Lung (tissue), 12 donors: ENCODE measurements around the gene BMPER. TPM values are rescaled to one million over a fixed set of nuclear protein-coding genes. Genes with fewer than 3 reads are reported as not detected.

Experiments used
- ATAC-seq: fragments of 200-7000 bp; cut with Tn5 transposase; one replicate; pipeline ENCODE4 v1.9.1; 2020; ENCODE audit warnings: moderate number of reproducible peaks; ENCODE audit not compliant: insufficient read depth, low FRiP score
- DNase-seq, 3 donors: peaks; one replicate each; pipeline ENCODE4 v3.0.0-alpha.2; 2013 to 2017
- H3K27ac ChIP-seq, 2 donors: one replicate each; pipeline ENCODE4 v1.5.1; 2013; ENCODE audit warnings: mild to moderate bottlenecking in 2 of 2, moderate library complexity in 2 of 2, control low read depth in 1 of 2, inconsistent platforms in 1 of 2, low read depth in 1 of 2, low read length in 1 of 2
- H3K27me3 ChIP-seq, 3 donors: one replicate each; pipeline ENCODE4 v1.5.1; 2013; ENCODE audit warnings: low read length in 2 of 3; ENCODE audit not compliant: control insufficient read depth in 3 of 3, insufficient read depth in 3 of 3
- H3K36me3 ChIP-seq, 4 donors: one replicate each; pipeline ENCODE4 v1.5.1; 2013; ENCODE audit warnings: low read length in 4 of 4, mild to moderate bottlenecking in 1 of 4, moderate library complexity in 1 of 4; ENCODE audit not compliant: control insufficient read depth in 4 of 4, insufficient read depth in 4 of 4
- H3K4me1 ChIP-seq, 5 donors: one replicate each; pipeline ENCODE4 v1.5.1; 2013; ENCODE audit warnings: low read length in 5 of 5, mild to moderate bottlenecking in 2 of 5, moderate library complexity in 1 of 5; ENCODE audit not compliant: control insufficient read depth in 5 of 5, insufficient read depth in 5 of 5
- H3K4me3 ChIP-seq: one replicate; pipeline ENCODE4 v1.5.1; 2013; ENCODE audit warnings: mild to moderate bottlenecking, control low read depth, moderate library complexity
- H3K9ac ChIP-seq, 2 donors: one replicate each; pipeline ENCODE4 v1.5.1; 2013; ENCODE audit warnings: low read length in 2 of 2, control low read depth in 1 of 2; ENCODE audit not compliant: insufficient read depth in 1 of 2
- H3K9me3 ChIP-seq, 4 donors: one replicate each; pipeline ENCODE4 v1.5.1; 2013; ENCODE audit warnings: low read length in 3 of 4, mild to moderate bottlenecking in 1 of 4, moderate library complexity in 1 of 4; ENCODE audit not compliant: control insufficient read depth in 4 of 4, insufficient read depth in 3 of 4
- WGBS, 2 donors: extraction: QIAGEN DNeasy Blood & Tissue Kit; methylation state at CpG; one replicate each; pipeline ENCODE4 v1.1.7; 2013; 5-methylcytosine and 5-hydroxymethylcytosine counted together
- polyA plus RNA-seq, 2 donors: library from polyadenylated mRNA; stranded (reverse); fragments of 200-250 nt; gene quantifications; one replicate each; pipeline ENCODE4 v1.2.1, GENCODE V29; 2013
- total RNA-seq, 2 donors: library from RNA; depleted of rRNA in 1 of 2; stranded (reverse); fragments of >200 nt in 1 of 2; gene quantifications; one replicate each; pipeline ENCODE4 v1.2.1, GENCODE V29; 2014 to 2021
- TF ChIP-seq, protein P1 (sequence below): IDR thresholded peaks from 2 replicates; pipeline ENCODE4 v1.5.1; 2012; ENCODE audit warnings: mild to moderate bottlenecking; ENCODE audit errors: control extremely low read depth, extremely low read depth
- donor health status: control.
- donor health status: control.
- donor health status: Bipolar disorder and iron deficiency.
- donor health status: healthy.
- donor health status: DM: yes; HTN: yes; CAD: no.

BMPER gene
- total and polyA plus RNA-seq, 4 donors: 3.7 to 51.0 (median 9.0) TPM

DNA sequence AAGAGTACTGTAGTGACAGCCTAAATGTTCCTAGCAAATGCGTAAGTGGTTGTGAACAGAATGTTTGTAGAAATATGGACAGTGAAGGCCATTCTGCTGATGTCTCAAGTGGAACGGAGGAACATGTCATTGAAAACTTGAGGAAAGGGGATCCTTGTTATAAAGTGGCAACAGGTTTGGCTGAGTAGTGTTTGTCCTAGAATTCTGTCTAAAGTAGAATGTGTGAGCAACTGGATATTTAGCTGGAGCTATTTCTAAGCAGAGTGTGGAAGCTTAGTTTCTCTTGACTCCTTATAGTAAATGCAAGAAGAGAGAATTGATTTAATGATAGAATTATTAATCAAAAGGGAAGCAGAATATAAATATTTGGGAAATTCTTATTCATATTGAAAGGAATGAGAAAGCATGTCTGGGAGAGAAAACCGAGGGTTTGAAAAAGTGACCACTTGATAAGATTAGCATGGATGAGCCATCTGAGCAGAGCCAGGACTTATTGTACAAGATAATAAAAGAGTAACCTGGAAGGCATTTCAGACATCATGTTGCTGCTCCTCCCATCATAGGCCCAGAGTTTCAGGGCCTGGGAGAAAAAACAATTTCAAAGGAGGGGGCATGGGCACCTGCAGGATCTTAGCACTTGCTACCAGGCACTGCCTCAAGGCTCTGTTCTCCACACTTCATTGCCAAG is 276.1 kb downstream of the BMPER start:
- Histone ChIP-seq H3K9me3 (no peaks in the 10 kb centered on the region), H3K4me3 (no peak overlapping the region), H3K4me1 (no peaks in the 10 kb centered on the region), H3K9ac (no peak overlapping the region), H3K36me3 (no peaks in the 10 kb centered on the region), H3K27me3 (no peaks in the 10 kb centered on the region), H3K27ac (no peak overlapping the region)
- DNase-seq (no peak), ATAC-seq (no peak)
- TF ChIP-seq, protein P1, sequence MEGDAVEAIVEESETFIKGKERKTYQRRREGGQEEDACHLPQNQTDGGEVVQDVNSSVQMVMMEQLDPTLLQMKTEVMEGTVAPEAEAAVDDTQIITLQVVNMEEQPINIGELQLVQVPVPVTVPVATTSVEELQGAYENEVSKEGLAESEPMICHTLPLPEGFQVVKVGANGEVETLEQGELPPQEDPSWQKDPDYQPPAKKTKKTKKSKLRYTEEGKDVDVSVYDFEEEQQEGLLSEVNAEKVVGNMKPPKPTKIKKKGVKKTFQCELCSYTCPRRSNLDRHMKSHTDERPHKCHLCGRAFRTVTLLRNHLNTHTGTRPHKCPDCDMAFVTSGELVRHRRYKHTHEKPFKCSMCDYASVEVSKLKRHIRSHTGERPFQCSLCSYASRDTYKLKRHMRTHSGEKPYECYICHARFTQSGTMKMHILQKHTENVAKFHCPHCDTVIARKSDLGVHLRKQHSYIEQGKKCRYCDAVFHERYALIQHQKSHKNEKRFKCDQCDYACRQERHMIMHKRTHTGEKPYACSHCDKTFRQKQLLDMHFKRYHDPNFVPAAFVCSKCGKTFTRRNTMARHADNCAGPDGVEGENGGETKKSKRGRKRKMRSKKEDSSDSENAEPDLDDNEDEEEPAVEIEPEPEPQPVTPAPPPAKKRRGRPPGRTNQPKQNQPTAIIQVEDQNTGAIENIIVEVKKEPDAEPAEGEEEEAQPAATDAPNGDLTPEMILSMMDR: no peak
- 86 to 94% methylated on average over 3 of the region's 3 CpGs for WGBS, 2 donors

DNA sequence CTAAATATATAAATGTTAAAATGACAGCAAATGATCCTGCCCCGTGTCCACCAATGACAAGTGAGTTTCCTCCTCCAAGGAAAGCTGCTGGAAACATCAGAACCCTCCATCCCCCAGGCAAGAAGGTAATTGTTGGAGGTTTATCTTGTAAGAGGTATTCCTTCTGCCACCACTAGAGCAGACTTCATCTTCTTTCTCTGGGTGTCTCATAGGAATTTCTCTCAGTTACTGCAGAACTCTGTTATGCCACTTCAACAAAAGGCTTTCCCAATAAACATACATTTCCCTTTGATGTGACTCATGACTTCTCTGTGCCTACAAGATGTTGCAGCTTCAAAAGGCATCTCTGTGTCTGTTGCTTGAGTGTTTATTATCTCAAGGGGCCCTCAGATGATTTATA is 279.1 kb downstream of the BMPER start:
- no peak for ATAC-seq
- no peak overlapping the region for H3K4me3 ChIP-seq
- 23 to 72% methylated on average over 1 of the region's 1 CpG for WGBS, 2 donors

DNA sequence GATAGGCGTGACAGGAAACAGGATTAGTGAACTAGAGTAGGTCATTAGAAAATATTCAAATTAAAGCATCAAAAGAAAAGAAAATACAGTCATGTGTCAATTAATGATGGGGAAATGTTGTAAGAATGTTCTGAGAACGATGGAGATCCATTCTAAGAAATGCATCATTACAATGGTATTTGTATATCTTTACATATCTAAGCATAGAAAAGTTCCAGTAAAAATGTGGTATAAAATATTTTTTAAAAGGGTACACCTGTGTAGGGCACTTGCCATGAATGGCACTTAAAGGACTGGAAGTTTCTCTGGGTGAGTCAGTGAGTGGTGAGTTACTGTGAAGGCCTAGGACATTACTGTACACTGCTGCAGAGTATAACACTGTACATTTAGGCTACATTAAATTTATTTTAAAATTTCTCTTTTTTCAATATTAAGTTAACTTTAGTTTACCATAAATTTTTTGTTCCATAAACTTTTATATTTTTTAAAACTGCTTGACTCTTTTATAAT is 282.5 kb downstream of the BMPER start:
- WGBS, 2 donors: 66 to 77% methylated on average over 2 of the region's 2 CpGs
- H3K27ac ChIP-seq: no peak overlapping the region
- TF ChIP-seq, protein P1: no peak
- ATAC-seq (no peak), DNase-seq (no peak)
- no peaks in the 10 kb centered on the region for H3K36me3 ChIP-seq
- H3K4me1 ChIP-seq: no peaks in the 10 kb centered on the region
- H3K9ac ChIP-seq: no peak overlapping the region
- H3K9me3 ChIP-seq: no peaks in the 10 kb centered on the region
- no peaks in the 10 kb centered on the region for H3K27me3 ChIP-seq
- H3K4me3 ChIP-seq: no peak overlapping the region

More for the DNA sequence above, 279.1 kb downstream of the BMPER start:
- no peaks in the 10 kb centered on the region for H3K4me1 ChIP-seq
- TF ChIP-seq, protein P1: no peak
- no peaks in the 10 kb centered on the region for H3K36me3 ChIP-seq
- DNase-seq: no peak
- no peaks in the 10 kb centered on the region for H3K9me3 ChIP-seq
- H3K9ac ChIP-seq: no peak overlapping the region
- H3K27me3 ChIP-seq: no peaks in the 10 kb centered on the region
- H3K27ac ChIP-seq: no peak overlapping the region

DNA sequence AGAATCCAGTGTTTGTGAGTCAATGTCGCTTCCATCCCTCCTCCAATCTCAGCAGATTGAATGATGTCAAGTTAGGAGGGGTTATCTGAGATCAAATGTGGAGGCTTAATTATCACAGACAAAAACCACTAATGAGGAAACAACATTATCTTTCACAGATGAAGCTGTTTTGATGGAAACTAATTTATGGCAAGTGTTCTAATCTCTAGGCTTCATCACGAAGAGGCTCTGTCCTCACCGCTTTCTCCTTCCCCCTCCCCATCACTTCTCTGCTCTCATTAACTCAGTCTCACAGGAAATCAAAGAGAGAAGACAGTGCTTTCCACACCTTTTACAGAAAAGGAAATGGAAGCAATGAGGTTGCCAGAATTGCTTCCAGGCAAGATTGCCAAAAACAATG is 283.7 kb downstream of the BMPER start:
- H3K9ac ChIP-seq: no peak overlapping the region
- no peak overlapping the region for H3K27ac ChIP-seq
- DNase-seq: no peak
- no peaks in the 10 kb centered on the region for H3K4me1 ChIP-seq
- TF ChIP-seq, protein P1: no peak
- no peak for ATAC-seq
- WGBS, 2 donors: 83 to 85% methylated on average over 3 of the region's 3 CpGs
- no peaks in the 10 kb centered on the region for H3K9me3 ChIP-seq
- no peak overlapping the region for H3K4me3 ChIP-seq
- H3K27me3 ChIP-seq: no peaks in the 10 kb centered on the region
- no peaks in the 10 kb centered on the region for H3K36me3 ChIP-seq
